Endothelial cell of coronary artery (primary cell): ENCODE measurements around the gene WDFY4. TPM values are rescaled to one million over a fixed set of nuclear protein-coding genes. Genes with fewer than 3 reads are reported as not detected.

Source experiments
- total RNA-seq: library from RNA; depleted of rRNA; stranded (reverse); fragments of >200 nt; gene quantifications from 2 replicates; pipeline ENCODE4 v1.2.3, GENCODE V29; 2014

WDFY4 gene, protein sequence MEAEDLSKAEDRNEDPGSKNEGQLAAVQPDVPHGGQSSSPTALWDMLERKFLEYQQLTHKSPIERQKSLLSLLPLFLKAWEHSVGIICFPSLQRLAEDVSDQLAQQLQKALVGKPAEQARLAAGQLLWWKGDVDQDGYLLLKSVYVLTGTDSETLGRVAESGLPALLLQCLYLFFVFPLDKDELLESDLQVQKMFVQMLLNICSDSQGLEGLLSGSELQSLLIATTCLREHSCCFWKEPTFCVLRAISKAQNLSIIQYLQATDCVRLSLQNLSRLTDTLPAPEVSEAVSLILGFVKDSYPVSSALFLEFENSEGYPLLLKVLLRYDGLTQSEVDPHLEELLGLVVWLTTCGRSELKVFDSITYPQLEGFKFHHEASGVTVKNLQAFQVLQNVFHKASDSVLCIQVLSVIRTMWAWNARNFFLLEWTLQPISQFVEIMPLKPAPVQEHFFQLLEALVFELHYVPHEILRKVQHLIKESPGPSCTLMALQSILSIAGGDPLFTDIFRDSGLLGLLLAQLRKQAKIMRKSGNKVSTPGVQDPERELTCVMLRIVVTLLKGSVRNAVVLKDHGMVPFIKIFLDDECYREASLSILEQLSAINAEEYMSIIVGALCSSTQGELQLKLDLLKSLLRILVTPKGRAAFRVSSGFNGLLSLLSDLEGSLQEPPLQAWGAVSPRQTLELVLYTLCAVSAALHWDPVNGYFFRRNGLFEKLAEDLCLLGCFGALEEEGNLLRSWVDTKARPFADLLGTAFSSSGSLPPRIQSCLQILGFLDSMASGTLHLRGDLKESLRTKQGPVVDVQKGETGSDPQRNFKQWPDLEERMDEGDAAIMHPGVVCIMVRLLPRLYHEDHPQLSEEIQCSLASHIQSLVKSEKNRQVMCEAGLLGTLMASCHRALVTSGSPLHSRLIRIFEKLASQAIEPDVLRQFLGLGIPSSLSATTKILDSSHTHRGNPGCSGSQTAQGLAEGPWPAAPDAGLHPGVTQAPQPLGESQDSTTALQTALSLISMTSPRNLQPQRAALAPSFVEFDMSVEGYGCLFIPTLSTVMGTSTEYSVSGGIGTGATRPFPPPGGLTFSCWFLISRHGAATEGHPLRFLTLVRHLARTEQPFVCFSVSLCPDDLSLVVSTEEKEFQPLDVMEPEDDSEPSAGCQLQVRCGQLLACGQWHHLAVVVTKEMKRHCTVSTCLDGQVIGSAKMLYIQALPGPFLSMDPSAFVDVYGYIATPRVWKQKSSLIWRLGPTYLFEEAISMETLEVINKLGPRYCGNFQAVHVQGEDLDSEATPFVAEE (N-terminal part only)
- total RNA-seq = 1.1 and 6.3 TPM in 2 replicates

DNA sequence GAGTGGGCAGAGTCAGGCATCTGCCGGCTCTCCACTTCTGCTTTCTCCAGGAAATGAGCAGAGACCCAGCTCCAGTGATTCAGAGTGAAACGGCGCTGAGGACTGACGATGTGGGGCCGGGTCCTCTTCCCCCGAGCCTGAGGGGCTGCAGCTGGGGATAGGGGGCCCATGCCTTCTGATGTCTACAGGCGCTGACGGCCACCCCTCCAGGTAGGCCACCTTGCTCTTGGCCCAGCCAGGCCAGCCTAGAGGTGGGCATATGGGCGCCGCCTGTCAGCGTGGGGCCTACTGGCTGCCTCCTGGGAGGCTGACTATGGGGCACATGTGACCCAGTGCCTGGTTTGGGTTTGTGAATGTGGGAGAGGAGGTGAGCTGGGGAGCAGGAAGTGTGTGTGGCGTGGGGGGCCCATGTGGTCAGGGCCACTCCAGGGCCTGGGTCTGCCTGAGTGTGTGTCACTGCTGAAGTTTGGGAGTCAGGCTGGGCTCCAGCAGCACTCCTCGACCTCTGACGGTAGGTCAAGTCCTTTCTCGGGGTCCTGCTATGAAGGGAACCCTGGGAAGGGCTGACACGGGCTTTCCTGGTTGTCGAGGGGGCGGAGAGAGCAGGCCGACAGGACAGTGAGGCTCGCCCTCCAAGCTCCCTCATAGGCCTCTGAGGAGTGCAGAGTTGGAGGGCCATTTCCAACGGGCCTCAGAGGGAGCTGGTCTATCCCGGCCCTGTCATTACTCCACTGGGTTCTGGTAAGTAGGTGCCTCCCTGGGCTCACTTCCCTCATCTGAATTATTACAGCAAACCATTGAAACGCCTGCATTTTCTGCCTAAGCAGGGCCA, at the start of gene WDFY4:
Gene WDFY4 (plus strand): TSS at position 82 of the 832 bp plus-strand sequence. CDS start 24,860 bp downstream, outside the sequence.

DNA sequence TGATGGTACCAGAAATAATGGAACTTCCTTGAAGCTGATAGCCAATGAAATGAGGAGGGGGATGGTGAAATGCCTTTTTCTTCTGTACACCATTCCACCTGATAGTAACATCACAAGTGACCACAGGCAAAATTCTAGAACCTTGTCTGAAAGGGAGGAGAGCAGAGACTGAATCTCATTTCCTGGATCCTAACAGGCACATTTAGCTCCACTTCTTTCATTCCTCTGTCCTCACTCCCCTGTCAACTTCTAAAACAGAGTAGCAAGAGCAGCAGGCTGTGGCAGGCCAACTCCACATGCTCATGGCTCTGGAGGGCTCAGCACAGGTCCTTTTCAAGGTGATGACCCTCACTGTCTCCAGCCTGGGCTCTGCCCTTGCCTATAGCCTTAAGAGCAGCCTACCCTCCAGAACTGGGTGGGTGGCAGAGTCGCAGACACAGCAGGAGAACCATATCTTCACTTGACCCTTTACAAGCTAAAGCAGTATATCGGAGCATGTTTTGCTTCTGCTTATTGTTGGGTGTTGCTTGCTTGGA, 255.2 kb downstream of the WDFY4 start, which contains the start of gene LRRC18:
Gene LRRC18 (minus strand): TSS at position 51 of the 536 bp plus-strand sequence. CDS start 25,685 bp downstream, outside the sequence.

Other genes starting within 250 kb of the WDFY4 start
- 54.2 and 72.1 TPM in 2 replicates for gene ARHGAP22, start 79.8 kb upstream of the WDFY4 start, total RNA-seq